ENCODE measurements around the gene SRPX2.
"Not testable (repeated sequence)": the region's sequence is repeated elsewhere in the genome, so short reads cannot be mapped to it uniquely, and the experiment has no call there.

The SRPX2 gene

DNA sequence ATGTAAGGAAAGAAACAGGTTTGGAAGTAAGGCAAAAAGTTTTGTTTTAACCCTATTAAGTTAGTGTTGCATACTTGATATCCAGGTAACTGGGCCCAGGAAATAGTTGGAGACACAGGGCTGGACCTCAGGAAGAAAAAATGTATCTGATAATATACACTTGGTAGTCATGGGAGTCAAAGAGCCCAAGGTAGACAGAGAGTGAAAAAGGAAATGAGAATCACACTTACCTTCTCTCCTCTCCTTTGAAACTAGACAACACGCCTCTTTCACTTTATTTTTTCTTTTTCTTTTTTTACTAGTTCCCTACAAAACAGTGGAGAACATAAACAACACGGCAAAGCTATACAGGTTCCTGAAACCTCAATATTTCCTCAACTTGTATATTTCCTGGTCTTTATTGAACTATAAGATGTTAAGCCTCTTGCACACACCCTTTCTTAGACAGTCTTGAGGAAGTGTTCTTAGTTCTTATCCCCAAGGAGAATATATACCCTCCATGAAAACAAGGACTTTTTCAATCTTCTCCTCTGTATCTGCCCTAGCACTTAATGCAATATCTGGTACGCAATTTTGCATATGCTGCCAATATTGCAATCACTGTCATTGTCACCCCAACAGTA is 60.7 kb downstream of the SRPX2 start:
- DNase-seq: no peak

DNA sequence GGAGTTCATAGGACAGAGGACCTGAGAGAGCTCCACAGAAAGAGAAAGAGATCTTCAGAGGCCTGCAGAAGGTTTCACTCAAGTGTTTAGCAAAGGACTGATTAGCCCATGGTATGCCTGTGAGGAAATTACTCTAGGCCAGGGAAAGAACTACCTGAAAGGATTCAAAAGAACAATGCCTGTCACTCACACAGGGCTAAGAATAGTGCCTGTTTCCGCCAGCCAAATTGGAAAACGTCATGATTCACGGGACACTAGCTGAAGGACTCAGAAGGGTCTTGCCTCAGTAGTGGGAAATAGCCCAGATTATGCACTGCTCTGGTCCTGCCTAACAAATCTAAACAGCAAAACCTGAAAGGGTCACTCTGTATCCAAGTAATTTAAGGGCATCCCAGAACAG is 66.8 kb downstream of the SRPX2 start:
- DNase-seq: no peak

DNA sequence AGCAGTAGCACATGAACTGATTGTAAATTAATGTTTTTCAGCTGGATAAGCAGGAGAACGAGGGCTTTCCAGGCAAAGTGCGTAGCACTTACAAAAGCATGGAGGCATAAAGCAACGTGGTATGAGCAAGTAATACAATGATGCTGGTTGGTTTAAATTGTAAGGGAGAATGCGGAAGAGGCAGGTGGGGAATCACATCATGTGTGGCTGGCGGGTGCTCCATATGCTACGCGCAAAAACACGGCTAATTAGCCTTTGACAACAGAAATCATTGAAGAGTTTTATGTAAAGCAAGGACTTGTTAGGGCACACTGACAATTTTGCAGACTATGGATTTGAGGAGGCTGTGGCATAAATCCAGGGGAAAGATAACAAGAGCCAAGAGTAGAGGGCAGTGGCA is 73.4 kb downstream of the SRPX2 start:
- peak; percentile 6 for DNase-seq

DNA sequence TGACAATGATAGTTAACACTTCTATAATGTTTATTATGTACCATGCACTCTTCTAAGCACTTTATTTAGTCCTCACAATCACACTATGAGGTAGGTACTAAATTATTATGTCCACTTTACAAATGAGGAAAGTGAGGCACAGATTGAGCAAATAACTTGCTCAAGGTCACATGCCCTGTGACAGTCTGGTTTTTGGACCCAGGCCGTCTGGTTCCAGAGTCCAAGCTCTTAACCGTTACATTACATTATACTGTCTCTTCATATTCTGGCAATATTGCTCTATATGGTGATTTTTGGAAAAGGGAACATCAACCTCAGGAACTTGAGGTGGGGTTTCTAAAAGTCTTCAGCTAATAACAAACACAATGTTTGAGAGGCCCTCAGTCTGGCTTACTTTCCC is 75.1 kb downstream of the SRPX2 start:
- DNase-seq: no peak

DNA sequence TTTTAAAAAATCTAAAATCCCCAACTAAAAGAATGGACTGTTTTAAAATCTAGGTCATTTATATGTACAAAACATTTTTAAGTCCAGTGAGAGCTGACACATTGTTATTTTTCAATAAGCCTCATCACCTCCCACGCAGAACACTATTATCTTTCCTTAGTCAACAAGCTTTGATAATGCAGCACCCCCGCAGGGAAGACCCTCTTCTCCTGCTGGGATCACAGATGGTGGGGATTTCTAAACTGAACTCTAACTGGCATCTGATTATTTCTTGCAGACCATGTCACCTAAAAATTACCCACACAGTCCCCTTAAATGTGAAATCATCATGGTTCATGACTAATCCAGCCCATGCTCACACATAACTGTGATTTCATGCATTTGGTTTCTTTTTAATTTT is 76.3 kb downstream of the SRPX2 start:
- DNase-seq: no peak

DNA sequence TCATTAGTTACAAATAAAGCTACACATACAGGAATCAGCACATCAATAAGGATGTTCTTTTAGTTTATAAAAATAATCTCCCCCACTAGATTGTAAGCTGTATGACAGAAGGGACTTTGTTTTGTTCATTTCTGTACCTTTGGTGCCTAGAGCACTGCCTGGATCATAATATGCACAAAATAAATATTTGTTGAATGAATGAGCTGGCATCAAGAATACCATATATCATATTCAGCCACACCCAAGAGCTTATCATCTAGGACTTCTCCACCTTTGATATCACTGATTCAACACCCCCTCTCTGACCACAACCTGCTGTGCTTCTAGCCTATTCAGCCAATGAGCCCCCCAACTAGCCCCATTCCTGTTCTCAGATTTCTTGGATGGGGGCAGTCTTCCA is 77.3 kb downstream of the SRPX2 start:
- DNase-seq: no peak

DNA sequence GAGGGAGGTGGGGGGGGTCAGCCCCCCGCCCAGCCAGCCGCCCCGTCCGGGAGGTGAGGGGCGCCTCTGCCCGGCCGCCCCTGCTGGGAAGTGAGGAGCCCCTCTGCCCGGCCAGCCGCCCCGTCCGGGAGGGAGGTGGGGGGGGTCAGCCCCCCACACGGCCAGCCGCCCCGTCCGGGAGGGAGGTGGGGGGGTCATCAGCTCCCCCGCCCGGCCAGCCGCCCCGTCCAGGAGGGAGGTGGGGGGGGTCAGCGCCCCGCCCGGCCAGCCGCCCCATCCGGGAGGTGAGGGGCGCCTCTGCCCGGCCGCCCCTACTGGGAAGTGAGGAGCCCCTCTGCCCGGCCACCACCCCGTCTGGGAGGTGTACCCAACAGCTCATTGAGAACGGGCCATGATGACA is 80.0 kb downstream of the SRPX2 start:
- not testable (repeated sequence) for DNase-seq

All from DMS153 (cell line).